DND-41 (cell line): ENCODE measurements around the gene VAPB.

Experiments used
- ATAC-seq: fragments of 200-7000 bp; cut with Tn5 transposase; 3 replicates; pipeline ENCODE4 v1.9.1; 2021; ENCODE audit warnings: low read depth; ENCODE audit not compliant: insufficient read depth
- DNase-seq: peaks from one replicate; pipeline ENCODE4 v3.0.0-alpha.2; 2020
- H2AFZ ChIP-seq: 2 replicates; pipeline ENCODE4 v1.6.0; 2012; ENCODE audit warnings: low read depth, low read length
- H3K27ac ChIP-seq: 2 replicates; pipeline ENCODE4 v1.5.1; 2012; ENCODE audit warnings: low read length, inconsistent platforms
- H3K27me3 ChIP-seq: fragments of 200-600 bp; sonication (generic); 2 replicates; pipeline ENCODE4 v1.6.0; 2012; ENCODE audit warnings: low read length, mild to moderate bottlenecking, inconsistent platforms; ENCODE audit not compliant: insufficient read depth, poor library complexity
- H3K36me3 ChIP-seq: 2 replicates; pipeline ENCODE4 v1.5.1; 2012; ENCODE audit warnings: low read length, inconsistent platforms; ENCODE audit not compliant: insufficient read depth
- H3K4me1 ChIP-seq: 2 replicates; pipeline ENCODE4 v1.5.1; 2012; ENCODE audit warnings: mild to moderate bottlenecking, low read length; ENCODE audit not compliant: insufficient read depth
- H3K4me2 ChIP-seq: 2 replicates; pipeline ENCODE4 v1.6.0; 2012; ENCODE audit warnings: mild to moderate bottlenecking, moderate library complexity, low read length, inconsistent platforms; ENCODE audit not compliant: insufficient read depth
- H3K4me3 ChIP-seq, 2 experiments: fragments of 200-600 bp in 1 of 2; shearing (Covaris generic) in 1 of 2; 2 replicates each; pipeline ENCODE4 v1.5.1; 2012 to 2016; ENCODE audit warnings: inconsistent platforms in 2 of 2, low read length in 2 of 2, mild to moderate bottlenecking in 2 of 2, low read depth in 1 of 2, moderate library complexity in 1 of 2
- H3K79me2 ChIP-seq: 2 replicates; pipeline ENCODE4 v1.6.0; 2012; ENCODE audit warnings: low read length, inconsistent platforms; ENCODE audit not compliant: insufficient read depth
- H3K9ac ChIP-seq: 2 replicates; pipeline ENCODE4 v1.6.0; 2012; ENCODE audit warnings: low read depth, mild to moderate bottlenecking, inconsistent platforms, low read length, moderate library complexity
- H3K9me3 ChIP-seq: 2 replicates; pipeline ENCODE4 v1.5.1; 2012; ENCODE audit warnings: low read length, moderate library complexity, mild to moderate bottlenecking, inconsistent platforms; ENCODE audit not compliant: insufficient read depth, severe bottlenecking
- H4K20me1 ChIP-seq: 2 replicates; pipeline ENCODE4 v1.6.0; 2012; ENCODE audit warnings: low read length; ENCODE audit not compliant: insufficient read depth
- CTCF ChIP-seq: IDR thresholded peaks from 2 replicates; pipeline ENCODE4 v1.5.1; 2012; ENCODE audit warnings: borderline replicate concordance, low read length, moderate library complexity, mild to moderate bottlenecking; ENCODE audit not compliant: poor library complexity, severe bottlenecking; ENCODE audit errors: extremely low read depth
- EZH2 ChIP-seq: IDR thresholded peaks from 3 replicates; pipeline ENCODE4 v1.6.1; 2012; ENCODE audit warnings: borderline replicate concordance, low read depth, mild to moderate bottlenecking, moderate library complexity, low read length, inconsistent platforms; ENCODE audit not compliant: severe bottlenecking

Gene VAPB

GRCh38 chr20:58381627-58382026 lies 7.4 kb upstream of the VAPB start:
- DNase-seq (no peak), ATAC-seq (no peak)
- no peak overlapping the region for H2AFZ ChIP-seq
- no peak overlapping the region for H3K9ac ChIP-seq
- H3K27me3 ChIP-seq = no peaks in the 10 kb centered on the region
- no peaks in the 10 kb centered on the region for H3K4me1 ChIP-seq
- no peaks in the 10 kb centered on the region for H3K36me3 ChIP-seq
- H3K79me2 ChIP-seq = no peaks in the 10 kb centered on the region
- no peak overlapping the region for H3K4me2 ChIP-seq
- no peak overlapping the region for H3K4me3 ChIP-seq
- H3K9me3 ChIP-seq = peaks cover 5% of the 10 kb centered on the region
- H3K27ac ChIP-seq = no peak overlapping the region
- TF ChIP-seq CTCF (no peak), EZH2 (no peak)
- H4K20me1 ChIP-seq = no peaks in the 10 kb centered on the region

GRCh38 chr20:58382096-58382495 lies 6.9 kb upstream of the VAPB start:
- Histone ChIP-seq H3K27ac (no peak overlapping the region), H3K4me1 (no peaks in the 10 kb centered on the region), H3K4me3 (no peak overlapping the region), H2AFZ (no peak overlapping the region), H3K9ac (no peak overlapping the region), H3K27me3 (no peaks in the 10 kb centered on the region), H4K20me1 (no peaks in the 10 kb centered on the region), H3K36me3 (no peaks in the 10 kb centered on the region), H3K9me3 (peaks cover 5% of the 10 kb centered on the region), H3K4me2 (no peak overlapping the region), H3K79me2 (no peaks in the 10 kb centered on the region)
- DNase-seq = no peak
- TF ChIP-seq CTCF (no peak), EZH2 (no peak)
- no peak for ATAC-seq

- peaks cover 7% of the 10 kb centered on the region for H3K79me2 ChIP-seq
- peaks cover 2% of the 10 kb centered on the region; the same call in 1 of the 2 replicates for H3K36me3 ChIP-seq
- peaks cover 3% of the 10 kb centered on the region; the same call in 1 of the 2 replicates for H4K20me1 ChIP-seq
- no peak overlapping the region for H3K4me3 ChIP-seq
- no peak overlapping the region for H3K4me2 ChIP-seq
- no peak overlapping the region for H2AFZ ChIP-seq
- DNase-seq = no peak
- H3K9me3 ChIP-seq = peaks cover 8% of the 10 kb centered on the region
- TF ChIP-seq CTCF (no peak), EZH2 (no peak)
- peaks cover 9% of the 10 kb centered on the region for H3K4me1 ChIP-seq
- no peak overlapping the region for H3K27ac ChIP-seq
- no peaks in the 10 kb centered on the region for H3K27me3 ChIP-seq
- no peak overlapping the region for H3K9ac ChIP-seq
- no peak for ATAC-seq
These were observed 4.2 kb upstream of the VAPB start for GRCh38 chr20:58384821-58385220.

GRCh38 chr20:58388028-58388601 lies 914 bp upstream of the VAPB start:
- TF ChIP-seq CTCF = no peak
- TF ChIP-seq EZH2 = no peak
- Histone ChIP-seq H3K4me2 (peak overlapping the region; percentile 66), H3K9ac (peak overlapping the region; percentile 97), H3K27me3 (no peaks in the 10 kb centered on the region), H4K20me1 (peaks cover 36% of the 10 kb centered on the region), H3K27ac (0 out of 2 replicates have a peak overlapping the region, but pooled peaks have one; percentile 44), H3K79me2 (peaks cover 40% of the 10 kb centered on the region), H3K9me3 (peaks cover 3% of the 10 kb centered on the region), H2AFZ (peak overlapping the region; percentile 77), H3K36me3 (peaks cover 32% of the 10 kb centered on the region), H3K4me3 (peak overlapping the region; percentile 30 to 83; a peak in 3 of 4 replicates), H3K4me1 (peaks cover 40% of the 10 kb centered on the region)
- ATAC-seq (no peak), DNase-seq (no peak)
